ENCODE measurements around the gene IGFBP4.

DNA sequence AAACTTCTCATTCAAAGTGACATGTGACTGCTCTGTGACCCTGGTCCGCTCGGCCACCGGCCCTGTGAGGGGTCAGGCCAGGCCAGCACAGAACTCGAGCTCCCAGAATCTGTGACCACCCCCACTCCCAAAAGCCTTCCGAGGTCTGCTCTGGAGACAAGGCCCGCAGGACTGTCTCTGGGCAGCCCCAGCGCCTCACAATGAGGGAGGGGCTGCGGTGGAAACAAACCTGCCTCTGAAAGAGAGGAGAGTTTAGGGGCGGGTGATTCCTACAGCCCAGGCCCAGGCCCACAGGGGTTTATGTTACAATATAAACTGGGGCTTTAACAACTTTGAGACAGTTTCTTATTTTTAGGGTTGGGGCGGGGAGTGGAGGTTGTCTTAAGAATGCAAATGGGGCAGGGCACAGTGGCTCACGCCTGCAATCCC lies 19.9 kb downstream of the IGFBP4 start:
- TF ChIP-seq CTBP1 (IDR thresholded peaks at IDR 0.05; ENCODE audit: borderline replicate concordance), result no peak
- no peak for TF ChIP-seq BHLHE40 (IDR thresholded peaks at IDR 0.05; ENCODE audit: borderline replicate concordance)
- no peak for TF ChIP-seq PKNOX1 (IDR thresholded peaks at IDR 0.05)
- TF ChIP-seq SP1 (IDR thresholded peaks at IDR 0.05), result no peak
- TF ChIP-seq L3MBTL2 (conservative IDR thresholded peaks at IDR 0.05), result no peak
- TF ChIP-seq NFRKB (IDR thresholded peaks at IDR 0.05), result no peak
- no peak for TF ChIP-seq LEF1 (IDR thresholded peaks at IDR 0.05; ENCODE audit: borderline replicate concordance)
- no peak for TF ChIP-seq FOXA1 (IDR thresholded peaks at IDR 0.05)

All from HEK293T (cell line).